ENCODE data around the gene KCNQ1.

KCNQ1 gene, protein sequence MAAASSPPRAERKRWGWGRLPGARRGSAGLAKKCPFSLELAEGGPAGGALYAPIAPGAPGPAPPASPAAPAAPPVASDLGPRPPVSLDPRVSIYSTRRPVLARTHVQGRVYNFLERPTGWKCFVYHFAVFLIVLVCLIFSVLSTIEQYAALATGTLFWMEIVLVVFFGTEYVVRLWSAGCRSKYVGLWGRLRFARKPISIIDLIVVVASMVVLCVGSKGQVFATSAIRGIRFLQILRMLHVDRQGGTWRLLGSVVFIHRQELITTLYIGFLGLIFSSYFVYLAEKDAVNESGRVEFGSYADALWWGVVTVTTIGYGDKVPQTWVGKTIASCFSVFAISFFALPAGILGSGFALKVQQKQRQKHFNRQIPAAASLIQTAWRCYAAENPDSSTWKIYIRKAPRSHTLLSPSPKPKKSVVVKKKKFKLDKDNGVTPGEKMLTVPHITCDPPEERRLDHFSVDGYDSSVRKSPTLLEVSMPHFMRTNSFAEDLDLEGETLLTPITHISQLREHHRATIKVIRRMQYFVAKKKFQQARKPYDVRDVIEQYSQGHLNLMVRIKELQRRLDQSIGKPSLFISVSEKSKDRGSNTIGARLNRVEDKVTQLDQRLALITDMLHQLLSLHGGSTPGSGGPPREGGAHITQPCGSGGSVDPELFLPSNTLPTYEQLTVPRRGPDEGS

DNA sequence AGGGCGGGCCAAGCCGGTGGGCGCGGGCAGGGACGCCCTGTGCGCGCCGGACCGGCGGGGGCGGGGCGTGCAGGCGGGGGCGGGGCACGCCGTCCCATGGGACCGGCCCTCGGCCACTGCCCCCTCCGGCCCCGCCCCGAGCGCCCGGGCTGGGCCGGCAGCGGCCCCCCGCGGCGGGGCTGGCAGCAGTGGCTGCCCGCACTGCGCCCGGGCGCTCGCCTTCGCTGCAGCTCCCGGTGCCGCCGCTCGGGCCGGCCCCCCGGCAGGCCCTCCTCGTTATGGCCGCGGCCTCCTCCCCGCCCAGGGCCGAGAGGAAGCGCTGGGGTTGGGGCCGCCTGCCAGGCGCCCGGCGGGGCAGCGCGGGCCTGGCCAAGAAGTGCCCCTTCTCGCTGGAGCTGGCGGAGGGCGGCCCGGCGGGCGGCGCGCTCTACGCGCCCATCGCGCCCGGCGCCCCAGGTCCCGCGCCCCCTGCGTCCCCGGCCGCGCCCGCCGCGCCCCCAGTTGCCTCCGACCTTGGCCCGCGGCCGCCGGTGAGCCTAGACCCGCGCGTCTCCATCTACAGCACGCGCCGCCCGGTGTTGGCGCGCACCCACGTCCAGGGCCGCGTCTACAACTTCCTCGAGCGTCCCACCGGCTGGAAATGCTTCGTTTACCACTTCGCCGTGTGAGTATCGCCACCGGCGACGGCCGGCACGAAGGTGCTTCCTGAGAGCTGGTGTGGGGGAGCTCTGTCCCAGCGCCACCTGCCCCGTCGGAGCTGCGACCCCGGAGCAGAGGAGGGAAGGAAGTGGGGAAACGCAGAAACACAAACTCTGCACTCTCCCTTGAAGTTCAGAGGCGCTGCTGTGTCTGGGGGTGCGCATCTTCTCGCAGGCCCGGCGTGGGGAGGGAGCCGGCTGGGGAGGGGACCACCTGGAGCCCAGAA is at the start of gene KCNQ1:
Gene KCNQ1 (plus strand): TSS at position 188 of the 925 bp plus-strand sequence. CDS start 91 bp downstream, at position 279.
- no peak for DNase-seq (ENCODE audit: low read depth in 2 of 2)

- DNase-seq (ENCODE audit: low read depth in 2 of 2) = no peak
Measured at GRCh38 chr11:2395211-2395730, 49.5 kb upstream of the KCNQ1 start.

DNA sequence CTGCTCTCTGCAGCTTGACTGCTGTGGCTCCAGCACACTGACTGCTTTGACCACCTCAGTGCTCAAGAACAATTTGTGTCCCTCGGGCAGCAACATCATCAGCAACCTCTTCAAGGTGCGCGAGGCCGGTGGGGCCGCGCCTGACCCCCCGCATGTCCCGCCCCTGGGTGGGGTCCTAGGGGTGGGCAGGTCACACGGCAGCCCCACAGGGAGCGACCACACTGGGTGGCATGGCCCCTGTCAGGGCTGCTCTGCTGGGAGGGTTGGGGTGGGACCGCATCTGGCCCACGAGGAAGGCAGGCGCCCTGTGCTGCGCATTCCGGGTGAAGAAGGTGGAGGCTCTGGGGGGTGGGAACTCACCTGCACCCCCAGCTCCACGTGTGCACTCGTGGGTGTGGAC is 49.0 kb upstream of the KCNQ1 start:
- no peak for DNase-seq (ENCODE audit: low read depth in 2 of 2)

DNA sequence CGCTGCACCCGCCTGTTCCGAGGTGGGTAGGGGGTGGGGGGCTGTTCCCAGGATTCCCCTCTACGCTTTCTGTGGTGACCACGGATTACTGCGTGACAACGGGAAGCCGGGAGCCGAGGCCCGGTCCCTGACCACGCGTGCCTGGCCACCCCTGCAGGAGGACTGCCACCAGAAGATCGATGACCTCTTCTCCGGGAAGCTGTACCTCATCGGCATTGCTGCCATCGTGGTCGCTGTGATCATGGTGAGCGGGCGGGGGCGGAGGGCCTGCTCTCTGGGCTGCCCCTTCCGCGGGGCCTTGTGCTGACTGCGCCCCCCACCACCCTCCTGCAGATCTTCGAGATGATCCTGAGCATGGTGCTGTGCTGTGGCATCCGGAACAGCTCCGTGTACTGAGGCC is 48.3 kb upstream of the KCNQ1 start:
- no peak for DNase-seq (ENCODE audit: low read depth in 2 of 2)

DNA sequence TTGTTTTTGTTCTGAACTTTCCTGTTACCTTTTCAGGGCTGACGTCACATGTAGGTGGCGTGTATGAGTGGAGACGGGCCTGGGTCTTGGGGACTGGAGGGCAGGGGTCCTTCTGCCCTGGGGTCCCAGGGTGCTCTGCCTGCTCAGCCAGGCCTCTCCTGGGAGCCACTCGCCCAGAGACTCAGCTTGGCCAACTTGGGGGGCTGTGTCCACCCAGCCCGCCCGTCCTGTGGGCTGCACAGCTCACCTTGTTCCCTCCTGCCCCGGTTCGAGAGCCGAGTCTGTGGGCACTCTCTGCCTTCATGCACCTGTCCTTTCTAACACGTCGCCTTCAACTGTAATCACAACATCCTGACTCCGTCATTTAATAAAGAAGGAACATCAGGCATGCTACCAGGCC is 47.8 kb upstream of the KCNQ1 start:
- DNase-seq (ENCODE audit: low read depth in 2 of 2) = no peak

- no peak for DNase-seq (ENCODE audit: low read depth in 2 of 2)
Measured at GRCh38 chr11:2398664-2399355, 46.0 kb upstream of the KCNQ1 start.

DNA sequence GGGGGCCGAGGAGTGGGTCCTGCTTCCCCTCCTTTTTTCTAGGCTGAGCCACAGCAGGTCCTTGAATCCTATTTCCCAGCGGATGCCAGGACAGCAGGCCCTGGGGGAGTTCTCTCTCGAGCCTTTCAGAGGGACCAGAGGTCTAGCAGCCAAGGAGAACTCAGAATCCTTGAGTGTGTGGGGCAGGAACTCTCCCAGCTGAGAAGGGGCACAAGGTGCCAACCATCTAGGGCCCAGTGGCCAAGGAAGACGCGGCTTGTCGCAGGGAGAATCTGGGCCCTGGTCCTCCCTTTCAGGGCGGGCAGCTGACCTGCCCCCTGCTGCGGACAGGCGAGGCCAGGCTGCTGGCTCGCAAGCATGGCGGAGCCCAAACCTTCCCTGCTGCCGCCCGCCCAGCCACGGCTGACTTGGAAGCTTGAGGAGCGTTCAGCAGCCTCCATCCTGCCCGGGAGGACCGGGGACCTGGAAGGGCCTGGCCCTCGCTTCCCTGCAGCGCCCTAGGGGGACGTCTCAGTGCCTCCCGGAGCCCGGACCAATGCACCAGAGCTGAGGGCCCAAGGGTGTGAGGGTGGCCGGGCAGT is 45.2 kb upstream of the KCNQ1 start:
- DNase-seq (ENCODE audit: low read depth in 2 of 2) = no peak

DNA sequence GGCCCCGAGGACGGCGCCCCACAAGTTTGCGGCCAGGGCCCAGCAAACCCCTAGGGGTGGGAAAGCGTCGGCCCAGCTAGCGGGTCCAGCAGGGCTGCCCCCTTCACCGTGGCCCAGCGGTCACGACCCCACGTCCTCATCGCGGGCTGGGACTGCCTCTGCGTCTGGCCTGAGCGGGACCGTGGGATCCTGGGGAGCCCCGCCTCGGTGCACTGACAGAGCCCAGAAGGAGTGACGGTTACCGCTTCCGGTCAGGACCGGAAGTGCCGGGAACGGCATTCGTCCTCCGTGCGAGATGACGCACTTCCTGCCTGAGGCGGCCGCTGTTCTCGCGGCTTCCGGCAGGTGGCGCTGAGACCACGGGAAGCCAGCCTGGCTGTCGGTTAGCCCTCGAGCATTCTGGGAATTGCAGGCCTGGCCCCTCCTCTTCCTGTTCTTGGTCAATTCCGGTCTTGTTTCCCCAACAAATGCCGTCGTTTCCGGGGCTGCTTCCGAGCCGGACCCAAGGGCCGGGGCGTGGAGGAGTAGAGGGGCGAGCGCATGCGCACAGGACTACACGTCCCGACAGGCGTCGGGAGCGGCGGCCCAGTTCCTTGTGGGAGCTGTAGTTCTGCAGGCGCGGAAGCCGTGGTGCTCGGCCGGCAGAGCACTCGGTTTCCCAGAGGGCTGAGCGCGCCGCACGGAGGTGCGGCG is 44.6 kb upstream of the KCNQ1 start, which contains the start of gene TSSC4:
Gene TSSC4 (plus strand): TSS at position 682 of the 693 bp plus-strand sequence. CDS start 1,884 bp downstream, outside the sequence.
- DNase-seq (ENCODE audit: low read depth in 2 of 2) = peak; percentile 98

- DNase-seq (ENCODE audit: low read depth in 2 of 2) = no peak
Measured at GRCh38 chr11:2400762-2401435, 43.9 kb upstream of the KCNQ1 start.

DNA sequence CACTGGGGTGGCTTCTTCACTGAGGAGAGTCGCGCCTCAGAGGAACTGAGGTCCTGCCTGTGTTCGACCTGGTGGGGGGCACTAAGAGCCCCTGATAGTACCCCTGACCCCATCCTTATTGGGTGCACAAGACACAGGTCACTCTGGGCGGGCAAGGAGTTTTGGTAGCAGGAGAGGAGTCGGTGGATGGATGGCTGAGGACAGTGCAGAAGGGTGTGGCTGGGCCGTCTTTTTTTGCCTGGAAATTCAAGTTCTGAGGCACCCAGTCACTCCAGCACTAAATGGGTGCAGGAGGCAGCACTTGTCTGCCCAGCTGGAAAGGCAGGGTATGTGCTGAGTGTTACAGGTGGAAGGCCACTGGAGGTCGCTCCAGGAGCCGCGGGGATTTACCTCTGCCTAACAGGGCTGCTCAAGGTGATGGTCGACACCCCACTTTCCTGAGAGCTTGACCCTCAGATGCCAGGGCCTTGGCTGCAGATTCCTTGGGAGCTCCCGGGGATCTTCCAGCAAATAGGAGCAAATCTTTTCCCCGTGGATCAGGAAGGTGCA is 43.3 kb upstream of the KCNQ1 start:
- DNase-seq (ENCODE audit: low read depth in 2 of 2) = no peak

DNA sequence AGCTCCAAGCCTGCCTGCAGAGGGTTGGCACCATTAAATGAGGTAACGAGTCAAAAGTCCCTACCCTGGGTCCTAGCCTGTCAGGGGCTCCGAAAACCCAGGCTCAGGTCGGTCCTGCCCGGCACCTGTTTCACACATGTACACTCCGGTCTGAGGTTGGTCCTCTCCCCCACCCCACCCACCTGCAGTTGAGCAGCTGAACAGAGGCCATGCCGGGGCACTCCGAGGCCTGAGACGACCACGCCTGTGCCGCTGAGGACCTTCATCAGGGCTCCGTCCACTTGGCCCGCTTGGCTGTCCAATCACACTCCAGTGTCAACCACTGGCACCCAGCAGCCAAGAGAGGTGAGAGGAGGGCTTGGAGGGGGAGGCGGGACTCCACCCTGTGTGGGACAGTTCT is 42.7 kb upstream of the KCNQ1 start:
- DNase-seq (ENCODE audit: low read depth in 2 of 2) = no peak

GRCh38 chr11:2402890-2403645 is 41.7 kb upstream of the KCNQ1 start:
- no peak for DNase-seq (ENCODE audit: low read depth in 2 of 2)

- DNase-seq (ENCODE audit: low read depth in 2 of 2) = no peak
Measured at GRCh38 chr11:2404735-2405196, 40.0 kb upstream of the KCNQ1 start.

- no peak for DNase-seq (ENCODE audit: low read depth in 2 of 2)
Measured at GRCh38 chr11:2406451-2406850, 38.4 kb upstream of the KCNQ1 start.

DNA sequence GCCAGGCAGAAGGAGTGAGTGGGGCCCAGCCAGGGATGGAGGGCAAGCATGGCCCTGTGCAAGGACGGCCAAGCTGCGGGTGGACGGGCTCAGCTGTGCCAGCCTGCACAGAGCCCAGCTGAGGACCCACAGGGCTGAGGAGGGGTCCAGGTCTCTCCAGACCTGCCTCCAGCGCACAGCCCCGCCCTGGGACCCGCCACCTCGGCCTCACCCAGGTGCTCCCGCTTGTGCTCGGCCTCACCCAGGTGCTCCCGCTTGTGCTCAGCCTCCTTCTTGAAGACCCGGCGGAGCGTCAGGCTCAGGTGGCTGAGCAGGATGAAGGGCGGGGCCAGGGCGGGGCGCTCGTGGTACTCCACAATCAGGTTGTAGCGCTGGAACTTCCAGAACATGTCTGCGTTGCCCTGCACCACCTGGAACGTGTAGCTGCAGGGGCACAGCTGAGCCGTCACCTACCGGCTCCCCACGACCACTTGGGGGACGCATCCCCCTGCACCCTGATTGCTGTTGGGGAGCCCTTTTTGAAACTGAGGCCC is 37.9 kb upstream of the KCNQ1 start:
- no peak for DNase-seq (ENCODE audit: low read depth in 2 of 2)

DNA sequence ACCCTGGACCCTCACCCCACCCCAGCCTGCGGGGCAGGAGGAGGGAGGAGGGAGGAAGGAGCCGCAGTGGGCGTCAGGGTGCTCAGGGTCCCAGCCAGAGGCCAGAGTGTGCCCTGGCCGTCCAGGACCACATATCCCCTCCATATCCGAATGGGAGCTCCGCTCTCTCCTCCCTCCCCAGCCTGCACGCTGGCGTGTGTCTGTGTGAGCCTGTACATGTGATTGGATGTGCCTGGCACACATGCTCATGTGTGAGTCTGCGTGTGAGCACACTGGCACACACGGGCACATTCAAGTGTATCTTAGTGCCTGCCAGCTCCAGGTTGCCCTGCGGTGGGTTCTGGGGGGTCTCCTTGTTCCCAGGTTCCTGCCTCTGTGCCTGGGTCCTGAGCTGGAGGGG is 36.1 kb upstream of the KCNQ1 start:
- no peak for DNase-seq (ENCODE audit: low read depth in 2 of 2)

GRCh38 chr11:2409126-2409525 is 35.7 kb upstream of the KCNQ1 start:
- no peak for DNase-seq (ENCODE audit: low read depth in 2 of 2)

Measured in stimulated activated CD4-positive, alpha-beta T cell treated with anti-CD3 and anti-CD28 coated beads, Interleukin-12 subunit alpha, Interleukin-12 subunit beta, amount 100 ng/mL, for 24 hours (primary cell).